HG03520 (cell line): Measurements from ENCODE around the gene PHF1.

Experiments
- ATAC-seq: cut with Tn5 transposase; IDR thresholded peaks from one replicate; pipeline ENCODE4 v1.9.1; 2021; ENCODE audit warnings: mild to moderate bottlenecking, moderate library complexity; ENCODE audit not compliant: unreplicated experiment

The PHF1 gene

GRCh38 chr6:33430991-33431879 lies 20.4 kb downstream of the PHF1 start:
- no peak for ATAC-seq

- no peak for ATAC-seq
These were observed 21.2 kb downstream of the PHF1 start for GRCh38 chr6:33431880-33432541.

- no peak for ATAC-seq
These were observed 21.7 kb downstream of the PHF1 start for GRCh38 chr6:33432546-33432945.

GRCh38 chr6:33433001-33433543 lies 22.3 kb downstream of the PHF1 start:
- ATAC-seq = no peak

GRCh38 chr6:33433544-33434191 lies 22.9 kb downstream of the PHF1 start:
- ATAC-seq = no peak

DNA sequence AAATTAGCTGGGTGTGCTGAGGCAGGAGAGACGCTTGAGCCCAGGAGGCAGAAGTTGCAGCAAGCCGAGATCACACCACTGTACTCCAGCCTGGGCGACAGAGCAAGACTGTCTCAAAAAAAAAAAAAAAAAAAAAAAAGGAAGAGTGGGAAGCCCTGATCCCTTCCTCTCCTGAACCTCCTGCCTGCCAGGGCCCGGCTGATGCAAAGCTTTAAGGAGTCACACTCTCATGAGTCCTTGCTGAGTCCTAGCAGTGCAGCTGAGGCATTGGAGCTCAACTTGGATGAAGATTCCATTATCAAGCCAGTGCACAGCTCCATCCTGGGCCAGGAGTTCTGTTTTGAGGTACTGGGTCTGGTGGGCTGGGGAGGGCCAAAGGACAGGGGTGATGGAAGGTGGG lies 24.1 kb downstream of the PHF1 start:
- no peak for ATAC-seq

DNA sequence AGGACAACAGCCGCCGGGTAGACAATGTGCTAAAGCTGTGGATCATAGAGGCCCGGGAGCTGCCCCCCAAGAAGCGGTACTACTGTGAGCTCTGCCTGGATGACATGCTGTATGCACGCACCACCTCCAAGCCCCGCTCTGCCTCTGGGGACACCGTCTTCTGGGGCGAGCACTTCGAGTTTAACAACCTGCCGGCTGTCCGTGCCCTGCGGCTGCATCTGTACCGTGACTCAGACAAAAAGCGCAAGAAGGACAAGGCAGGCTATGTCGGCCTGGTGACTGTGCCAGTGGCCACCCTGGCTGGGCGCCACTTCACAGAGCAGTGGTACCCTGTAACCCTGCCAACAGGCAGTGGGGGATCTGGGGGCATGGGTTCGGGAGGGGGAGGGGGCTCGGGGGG lies 26.9 kb downstream of the PHF1 start:
- no peak for ATAC-seq

GRCh38 chr6:33438978-33439594 lies 28.3 kb downstream of the PHF1 start:
- ATAC-seq = no peak

GRCh38 chr6:33439956-33440648 lies 29.3 kb downstream of the PHF1 start:
- no peak for ATAC-seq

DNA sequence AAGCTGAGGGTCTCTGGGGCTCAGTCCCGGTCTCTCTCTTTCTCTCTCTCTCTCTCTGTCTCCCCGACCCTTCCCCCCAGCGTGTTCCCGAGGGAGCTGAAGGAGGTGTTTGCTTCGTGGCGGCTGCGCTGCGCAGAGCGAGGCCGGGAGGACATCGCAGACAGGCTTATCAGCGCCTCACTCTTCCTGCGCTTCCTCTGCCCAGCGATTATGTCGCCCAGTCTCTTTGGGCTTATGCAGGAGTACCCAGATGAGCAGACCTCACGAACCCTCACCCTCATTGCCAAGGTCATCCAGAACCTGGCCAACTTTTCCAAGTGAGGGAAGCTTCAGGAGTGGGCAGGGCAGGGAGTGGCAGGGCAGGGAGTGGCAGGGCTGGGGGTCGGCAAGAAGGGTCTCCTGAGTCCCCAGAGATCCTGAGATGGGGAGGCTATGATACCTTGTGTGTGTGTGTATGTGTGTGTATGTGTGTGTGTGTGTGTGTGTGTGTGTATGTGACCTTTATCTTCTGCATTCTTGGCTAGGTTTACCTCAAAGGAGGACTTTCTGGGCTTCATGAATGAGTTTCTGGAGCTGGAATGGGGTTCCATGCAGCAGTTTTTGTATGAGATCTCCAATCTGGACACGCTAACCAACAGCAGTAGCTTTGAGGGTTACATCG lies 30.0 kb downstream of the PHF1 start:
- no peak for ATAC-seq

DNA sequence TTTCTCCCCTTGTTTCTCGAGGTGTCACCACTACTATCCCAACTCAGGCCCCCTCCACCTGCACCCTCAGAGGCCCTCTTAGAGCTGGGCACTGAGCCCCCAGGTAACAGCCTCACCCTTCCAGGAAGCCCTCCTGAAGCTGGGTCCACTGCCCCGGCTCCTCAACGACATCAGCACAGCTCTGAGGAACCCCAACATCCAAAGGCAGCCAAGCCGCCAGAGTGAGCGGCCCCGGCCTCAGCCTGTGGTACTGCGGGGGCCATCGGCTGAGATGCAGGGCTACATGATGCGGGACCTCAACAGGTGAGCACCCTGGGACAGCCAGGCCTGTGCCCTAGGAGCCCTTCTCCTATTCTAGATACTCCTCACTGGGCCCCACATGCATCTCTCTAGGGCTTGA lies 30.6 kb downstream of the PHF1 start:
- no peak for ATAC-seq

DNA sequence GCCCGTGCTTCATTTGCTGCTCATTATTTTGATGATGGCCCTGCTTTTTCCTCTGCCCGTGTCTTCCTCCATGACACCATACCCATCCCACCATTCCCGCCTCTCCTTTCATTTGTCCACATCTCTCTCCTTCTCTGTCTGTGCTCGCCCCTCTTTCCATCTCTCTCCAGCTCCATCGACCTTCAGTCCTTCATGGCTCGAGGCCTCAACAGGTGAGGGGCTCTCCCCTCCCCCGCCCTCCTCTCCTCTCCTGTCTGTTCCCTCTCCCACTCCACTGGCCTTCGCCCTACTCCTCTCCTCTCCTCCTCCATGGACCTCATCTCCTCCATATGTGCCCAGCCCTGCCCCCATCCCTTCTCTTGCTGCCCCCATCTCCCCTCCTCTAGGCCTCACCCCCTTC lies 31.5 kb downstream of the PHF1 start:
- ATAC-seq = no peak

GRCh38 chr6:33443025-33443424 lies 32.2 kb downstream of the PHF1 start:
- ATAC-seq = no peak

DNA sequence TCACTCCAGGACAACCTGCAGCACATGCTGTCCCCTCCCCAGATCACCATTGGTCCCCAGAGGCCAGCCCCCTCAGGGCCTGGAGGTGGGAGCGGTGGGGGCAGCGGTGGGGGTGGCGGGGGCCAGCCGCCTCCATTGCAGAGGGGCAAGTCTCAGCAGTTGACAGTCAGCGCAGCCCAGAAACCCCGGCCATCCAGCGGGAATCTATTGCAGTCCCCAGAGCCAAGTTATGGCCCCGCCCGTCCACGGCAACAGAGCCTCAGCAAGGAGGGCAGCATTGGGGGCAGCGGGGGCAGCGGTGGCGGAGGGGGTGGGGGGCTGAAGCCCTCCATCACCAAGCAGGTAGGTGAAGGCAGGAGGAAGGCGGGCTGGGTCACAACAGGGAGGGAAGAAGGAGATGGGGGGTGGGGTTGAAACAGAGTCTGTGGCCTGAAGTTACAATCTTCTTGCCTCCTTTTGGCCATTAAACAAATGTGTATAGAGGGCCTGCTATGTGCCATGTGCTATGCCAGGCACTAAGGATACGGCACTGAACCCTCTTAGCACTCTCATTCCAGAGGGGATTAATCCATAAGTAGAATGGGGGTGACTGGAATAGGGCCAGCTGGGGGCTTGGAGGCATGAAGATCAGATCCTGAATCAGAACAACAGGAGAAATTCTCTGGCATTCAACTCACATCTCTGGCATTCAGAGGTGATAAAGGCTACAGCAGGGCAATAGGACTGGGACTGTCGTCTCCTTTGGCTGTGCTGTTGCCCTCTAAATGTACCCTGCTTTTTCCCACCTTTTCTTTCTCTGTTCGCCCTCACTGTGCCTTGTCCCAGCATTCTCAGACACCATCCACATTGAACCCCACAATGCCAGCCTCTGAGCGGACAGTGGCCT lies 33.0 kb downstream of the PHF1 start:
- no peak for ATAC-seq

DNA sequence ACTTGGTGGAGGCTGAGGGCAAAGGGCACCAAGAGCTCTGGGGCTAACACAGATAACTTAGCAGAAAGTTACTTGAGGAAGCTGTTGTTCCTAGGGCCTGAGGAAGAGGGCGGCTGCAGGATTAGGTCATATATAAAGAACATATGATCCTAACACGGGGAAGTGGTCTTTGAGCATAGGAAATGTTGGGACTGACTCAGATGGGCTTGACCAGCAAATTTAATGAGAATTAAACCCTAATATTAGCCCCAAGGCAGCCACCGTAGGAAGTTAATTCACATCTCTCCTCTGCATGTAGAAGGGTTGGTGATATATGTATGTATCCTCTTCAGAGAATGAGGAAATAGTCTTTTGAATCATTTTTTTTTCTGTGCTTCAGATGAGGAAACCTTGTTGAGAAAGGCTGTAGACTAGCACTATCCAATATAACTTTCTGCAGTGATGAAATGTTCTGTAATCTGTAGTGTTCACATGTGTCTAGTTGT lies 34.3 kb downstream of the PHF1 start:
- ATAC-seq = no peak

- no peak for ATAC-seq
These were observed 35.5 kb downstream of the PHF1 start for GRCh38 chr6:33446356-33446755.

- no peak for ATAC-seq
These were observed 39.6 kb downstream of the PHF1 start for GRCh38 chr6:33450434-33450833.

DNA sequence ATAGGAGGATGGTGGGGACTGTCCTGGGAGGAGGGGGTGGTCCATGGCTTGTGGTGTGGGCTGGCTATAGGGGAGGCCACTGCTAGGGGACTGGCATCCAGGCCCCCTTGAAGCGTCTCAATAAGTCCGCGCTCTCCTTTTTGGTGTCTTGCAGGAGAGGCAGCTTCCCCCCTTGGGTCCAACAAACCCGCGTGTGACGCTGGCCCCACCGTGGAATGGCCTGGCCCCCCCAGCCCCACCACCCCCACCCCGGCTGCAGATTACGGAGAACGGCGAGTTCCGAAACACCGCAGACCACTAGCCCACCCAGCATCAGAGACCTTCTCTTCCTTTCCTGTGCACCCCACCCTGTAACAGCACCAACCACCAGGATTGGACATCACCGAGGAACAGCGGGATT lies 40.8 kb downstream of the PHF1 start:
- no peak for ATAC-seq

DNA sequence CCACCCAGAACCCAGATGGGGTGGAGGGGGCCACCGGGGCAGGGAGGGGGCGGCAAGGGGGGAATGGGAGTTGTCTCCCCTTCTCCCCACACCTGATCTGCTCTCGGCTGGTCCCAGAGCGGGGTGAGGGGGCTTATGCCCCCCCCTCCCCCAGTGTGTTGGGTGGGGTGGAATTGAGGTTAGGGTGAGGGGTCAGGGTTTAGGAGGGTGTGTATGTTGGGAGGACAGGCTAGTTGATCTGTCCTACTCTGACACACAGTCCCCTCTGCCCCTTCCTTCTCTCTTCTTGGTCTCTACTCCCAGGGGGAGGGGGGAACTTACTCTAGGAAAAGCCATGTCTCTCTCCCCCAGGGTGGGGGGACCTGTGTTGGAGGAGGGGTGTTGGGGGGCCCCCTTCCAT lies 41.7 kb downstream of the PHF1 start:
- no peak for ATAC-seq
